HG03558 (cell line): ENCODE data around the gene IGF1R.
A peak's percentile ranks its signal among the peaks of the same experiment; 100 is the strongest.

Source experiments
- ATAC-seq: cut with Tn5 transposase; IDR thresholded peaks from one replicate; pipeline ENCODE4 v1.9.1; 2021; ENCODE audit warnings: moderate number of reproducible peaks; ENCODE audit not compliant: unreplicated experiment; ENCODE audit errors: extremely low read depth

The IGF1R gene

DNA sequence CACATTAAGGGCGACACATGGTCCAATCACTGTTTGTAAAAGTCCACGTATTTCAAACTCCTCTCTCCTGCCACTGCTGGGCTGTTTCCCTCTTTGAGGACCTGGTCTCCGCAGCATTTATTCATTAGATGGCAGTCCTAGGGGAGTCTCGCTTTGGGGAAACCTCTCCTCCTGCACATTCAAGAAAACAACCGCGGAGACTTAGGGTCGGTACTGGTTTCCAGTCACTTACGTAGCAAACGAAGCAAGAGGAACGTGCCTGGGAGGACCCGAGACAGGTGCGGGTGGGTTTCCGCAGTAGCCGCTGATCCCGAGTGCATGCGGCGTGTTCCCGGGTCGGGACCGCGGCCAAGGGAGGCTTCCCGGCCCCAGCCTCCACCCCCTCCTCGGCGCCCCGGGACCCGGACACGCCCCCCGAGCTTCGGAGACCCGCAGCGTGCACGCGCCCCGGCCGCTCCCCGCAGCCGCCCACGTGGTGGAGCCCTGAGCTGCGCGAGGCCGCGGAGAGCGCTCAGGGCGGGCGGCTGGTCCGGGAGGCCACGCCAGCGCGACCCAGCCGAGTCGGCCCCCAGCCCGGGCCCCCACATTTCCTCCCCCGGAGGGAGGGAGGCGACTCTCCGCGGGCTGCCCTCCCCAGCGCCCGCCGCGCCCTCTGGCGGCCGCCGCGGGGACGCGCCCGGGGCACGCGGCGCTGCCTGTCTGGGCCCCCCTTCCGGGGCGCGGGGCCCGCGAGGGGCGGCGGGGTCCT lies 1.1 kb upstream of the IGF1R start:
- no peak for ATAC-seq

DNA sequence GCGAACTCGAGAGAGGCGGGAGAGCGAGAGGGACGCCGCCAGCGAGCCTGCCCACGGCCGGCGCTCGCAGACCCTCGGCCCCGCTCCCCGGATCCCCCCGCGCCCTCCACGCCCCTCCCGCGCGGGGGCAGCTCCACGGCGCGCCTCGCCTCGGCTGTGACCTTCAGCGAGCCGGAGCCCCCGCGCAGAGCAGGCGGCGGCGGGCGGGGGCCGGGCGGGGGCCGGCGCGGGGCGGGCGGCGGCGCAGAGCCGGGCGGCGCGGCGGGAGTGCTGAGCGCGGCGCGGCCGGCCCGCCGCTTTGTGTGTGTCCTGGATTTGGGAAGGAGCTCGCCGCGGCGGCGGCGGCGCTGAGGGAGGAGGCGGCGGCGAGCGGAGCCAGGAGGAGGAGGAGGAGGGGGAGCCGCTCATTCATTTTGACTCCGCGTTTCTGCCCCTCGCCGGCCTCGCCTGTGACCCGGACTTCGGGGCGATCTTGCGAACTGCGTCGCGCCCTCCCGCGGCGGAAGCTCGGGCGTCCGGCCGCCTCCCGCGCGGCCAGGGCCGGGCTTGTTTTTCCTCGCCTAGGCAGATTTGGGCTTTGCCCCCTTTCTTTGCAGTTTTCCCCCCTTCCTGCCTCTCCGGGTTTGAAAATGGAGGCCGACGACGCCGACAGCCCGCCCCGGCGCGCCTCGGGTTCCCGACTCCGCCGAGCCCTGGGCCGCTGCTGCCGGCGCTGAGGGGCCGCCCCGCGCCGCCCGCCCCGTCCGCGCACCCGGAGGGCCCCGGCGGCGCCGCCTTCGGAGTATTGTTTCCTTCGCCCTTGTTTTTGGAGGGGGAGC lies 524 bp downstream of the IGF1R start:
- no peak for ATAC-seq

DNA sequence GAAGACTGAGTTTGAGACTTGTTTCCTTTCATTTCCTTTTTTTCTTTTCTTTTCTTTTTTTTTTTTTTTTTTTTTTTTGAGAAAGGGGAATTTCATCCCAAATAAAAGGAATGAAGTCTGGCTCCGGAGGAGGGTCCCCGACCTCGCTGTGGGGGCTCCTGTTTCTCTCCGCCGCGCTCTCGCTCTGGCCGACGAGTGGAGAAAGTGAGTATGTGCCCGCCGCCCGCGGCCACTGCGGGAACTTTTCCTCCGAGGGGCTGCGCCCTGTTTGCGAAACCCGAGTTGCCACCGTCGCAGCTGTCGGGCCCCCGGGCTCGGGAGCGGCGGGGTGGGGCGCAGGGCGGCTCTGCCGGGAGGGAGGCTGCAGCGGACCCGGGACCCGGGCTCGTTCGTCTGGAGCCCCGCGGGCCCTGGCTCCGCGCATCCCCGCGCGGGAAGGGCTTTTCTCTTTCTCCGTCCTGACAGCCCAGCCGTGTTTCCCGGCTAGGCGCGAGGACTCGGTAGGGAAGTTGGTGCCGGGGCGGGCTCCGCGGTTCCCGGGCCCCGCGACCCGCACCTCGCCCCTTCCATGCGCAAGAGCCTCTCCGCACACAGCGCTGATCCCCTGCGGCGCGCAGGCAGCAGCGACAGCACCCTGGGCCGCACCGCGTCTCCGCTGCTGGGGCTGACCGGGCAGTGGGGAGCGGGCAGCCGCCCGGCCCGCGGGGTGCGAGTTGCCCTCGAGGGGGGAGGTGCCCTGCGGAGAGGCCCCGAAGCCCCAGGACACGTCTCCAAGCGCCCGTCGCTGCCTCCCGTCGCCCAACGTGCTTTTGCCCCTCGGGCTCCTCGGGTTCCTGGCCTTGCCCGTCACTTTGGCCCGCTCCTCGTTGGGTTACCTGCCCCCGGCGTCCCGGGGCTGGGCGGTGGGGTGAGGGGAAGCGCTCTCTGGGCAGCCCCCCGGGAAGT lies 1.4 kb downstream of the IGF1R start:
- no peak for ATAC-seq

- ATAC-seq = no peak
Measured at GRCh38 chr15:98650417-98651035, 2.2 kb downstream of the IGF1R start.

- ATAC-seq = no peak
Measured at GRCh38 chr15:98651036-98651481, 2.7 kb downstream of the IGF1R start.

DNA sequence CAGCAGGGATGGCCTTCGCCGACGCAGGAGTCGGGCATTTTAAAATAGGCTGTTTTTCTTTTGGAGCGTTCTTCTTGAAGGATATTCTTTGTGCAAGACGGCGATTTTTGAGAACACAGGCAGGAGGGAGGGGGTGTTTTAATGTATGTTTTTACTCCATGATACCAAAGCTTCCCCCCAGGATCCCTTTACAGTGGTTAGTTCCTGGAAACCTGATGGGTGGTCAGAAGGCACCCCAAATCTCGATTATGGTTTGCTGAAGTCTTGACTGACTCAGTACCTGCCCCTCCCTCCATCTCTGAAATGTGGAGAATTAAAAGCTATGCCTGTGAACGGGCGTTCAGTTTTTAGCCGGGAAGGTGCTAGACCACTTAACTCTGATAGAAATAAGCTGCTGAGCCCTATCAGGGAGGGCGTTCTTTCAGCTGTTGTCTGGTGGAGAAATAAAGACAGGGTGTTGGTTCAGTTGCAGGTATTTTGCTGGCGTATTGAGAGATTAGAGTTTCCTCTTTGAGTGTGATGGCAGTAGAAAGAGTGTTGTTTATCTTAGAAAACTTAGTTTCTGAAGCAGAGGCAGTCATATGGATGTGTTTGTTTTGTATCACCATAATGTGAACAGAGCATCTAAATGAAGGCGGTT lies 3.4 kb downstream of the IGF1R start:
- ATAC-seq = no peak

DNA sequence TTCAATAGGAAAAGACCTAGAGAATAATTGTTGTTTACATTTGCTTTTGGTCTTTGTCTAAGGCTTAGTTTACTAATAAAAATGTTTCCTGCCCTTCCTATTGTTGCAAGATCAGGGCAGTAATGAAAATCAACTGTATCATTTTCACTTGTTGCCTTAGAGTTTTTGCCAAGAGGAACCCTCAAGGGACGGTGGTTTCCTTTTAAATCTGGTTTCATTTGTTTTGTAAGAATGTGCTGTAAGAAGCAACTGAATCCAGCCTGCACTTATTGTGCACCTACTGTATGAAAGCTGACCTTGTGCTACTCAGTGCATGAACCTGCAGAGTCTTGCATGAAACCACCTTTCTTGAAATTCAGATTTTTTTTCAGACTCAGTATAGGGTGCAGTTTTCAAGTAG lies 5.3 kb downstream of the IGF1R start:
- ATAC-seq = no peak

- ATAC-seq = no peak
Measured at GRCh38 chr15:98654790-98655360, 6.5 kb downstream of the IGF1R start.

GRCh38 chr15:98655732-98656131 lies 7.4 kb downstream of the IGF1R start:
- ATAC-seq = no peak

GRCh38 chr15:98657721-98658120 lies 9.4 kb downstream of the IGF1R start:
- ATAC-seq = no peak

DNA sequence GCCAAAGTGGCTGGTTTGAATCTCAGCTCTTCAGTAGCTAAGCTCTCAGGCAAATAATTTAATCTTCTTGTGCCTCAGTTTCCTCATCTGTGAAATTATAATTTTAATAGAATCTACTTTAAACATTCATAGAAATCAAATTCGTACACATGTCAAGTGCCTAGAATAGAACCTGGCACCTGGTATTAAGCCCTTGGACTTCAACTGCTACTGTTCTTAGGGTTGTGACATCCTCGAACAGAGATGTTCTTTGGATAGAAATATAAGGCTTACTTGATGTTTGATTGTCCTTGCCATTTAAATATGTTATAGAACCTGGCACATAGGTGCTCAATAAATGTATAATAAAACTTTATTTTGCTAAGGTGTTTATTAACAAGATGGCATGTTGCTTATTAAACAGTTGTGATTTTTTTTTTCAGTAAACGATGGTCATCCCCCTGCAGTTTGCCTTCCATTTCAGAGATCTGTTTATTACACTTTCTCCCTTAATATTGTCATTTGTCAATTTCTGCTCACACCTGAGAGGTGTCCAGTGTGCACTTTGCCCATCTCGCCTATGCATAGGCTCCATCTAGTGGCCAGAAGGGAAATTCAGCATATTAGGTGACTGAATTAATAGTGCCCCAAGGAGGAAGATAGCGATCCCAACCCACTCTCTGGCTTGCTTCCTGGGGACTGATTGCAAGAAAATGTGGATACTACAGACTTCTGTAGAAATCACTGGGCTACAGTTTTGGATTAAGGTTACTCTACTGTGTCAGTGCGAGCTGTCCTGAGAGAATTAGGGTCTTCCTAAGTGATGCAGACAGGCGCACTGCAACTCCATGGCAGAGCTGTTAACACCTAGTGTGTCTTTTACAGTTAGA lies 10.7 kb downstream of the IGF1R start:
- peak; percentile 93 for ATAC-seq

DNA sequence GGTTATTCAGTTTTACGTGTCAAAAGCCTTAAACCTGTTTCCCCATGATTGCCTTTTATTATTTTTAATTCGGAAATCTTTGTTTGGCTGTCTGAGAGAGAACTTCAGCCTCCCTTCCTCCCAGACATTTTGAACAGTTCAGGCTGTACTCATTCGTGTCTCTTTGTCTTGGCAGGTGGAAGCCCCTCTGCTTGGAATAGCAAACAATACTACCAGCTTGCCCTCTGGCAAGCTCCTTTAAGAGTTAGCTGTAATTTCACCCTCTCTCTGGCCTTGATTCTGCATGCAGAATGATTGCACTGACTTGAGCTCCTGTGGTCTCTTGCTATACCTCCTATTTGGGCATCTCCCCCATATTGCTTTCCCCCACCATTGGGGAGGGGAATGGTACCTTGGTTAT lies 11.7 kb downstream of the IGF1R start:
- ATAC-seq = no peak

DNA sequence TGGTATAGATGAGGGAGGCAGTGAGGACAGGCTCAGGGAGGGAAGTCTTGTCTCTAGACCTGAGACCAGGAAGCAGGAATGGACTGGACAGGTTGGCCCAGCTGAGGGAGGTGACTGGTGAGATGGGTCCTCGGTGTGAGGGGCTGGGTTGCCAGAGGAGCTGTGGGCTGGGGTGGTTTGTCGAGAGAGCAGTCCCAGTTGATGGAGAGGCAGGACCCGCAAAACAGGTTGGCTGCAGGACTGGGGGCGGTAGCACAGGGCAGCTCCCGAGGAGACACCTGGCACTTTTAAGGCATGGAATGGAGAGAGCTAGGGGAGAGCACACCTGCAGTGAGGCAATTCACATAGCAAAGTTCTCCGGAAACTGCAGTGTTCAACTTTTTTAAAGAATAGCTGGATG lies 14.7 kb downstream of the IGF1R start:
- ATAC-seq = no peak

DNA sequence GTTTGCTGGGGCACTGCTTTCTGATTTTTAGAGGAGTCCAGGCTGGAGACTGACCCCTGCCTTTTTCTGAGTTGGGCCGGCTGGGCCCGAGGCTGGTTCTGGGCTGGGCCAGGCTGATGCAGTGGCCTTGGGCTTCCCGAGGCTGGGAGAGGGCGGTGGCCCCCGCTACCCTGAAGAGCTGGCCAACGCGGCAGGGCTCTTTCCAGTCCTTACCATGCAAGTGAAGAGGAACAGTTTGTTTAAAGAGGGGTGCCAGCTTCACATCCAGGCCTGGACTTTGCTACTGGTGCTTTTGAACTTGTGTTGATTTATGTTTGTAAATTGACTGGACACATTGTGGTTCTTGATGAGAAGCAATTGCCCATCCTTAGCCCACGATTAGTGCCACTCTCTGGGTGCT lies 15.3 kb downstream of the IGF1R start:
- ATAC-seq = no peak

GRCh38 chr15:98666441-98666840 lies 18.1 kb downstream of the IGF1R start:
- no peak for ATAC-seq

DNA sequence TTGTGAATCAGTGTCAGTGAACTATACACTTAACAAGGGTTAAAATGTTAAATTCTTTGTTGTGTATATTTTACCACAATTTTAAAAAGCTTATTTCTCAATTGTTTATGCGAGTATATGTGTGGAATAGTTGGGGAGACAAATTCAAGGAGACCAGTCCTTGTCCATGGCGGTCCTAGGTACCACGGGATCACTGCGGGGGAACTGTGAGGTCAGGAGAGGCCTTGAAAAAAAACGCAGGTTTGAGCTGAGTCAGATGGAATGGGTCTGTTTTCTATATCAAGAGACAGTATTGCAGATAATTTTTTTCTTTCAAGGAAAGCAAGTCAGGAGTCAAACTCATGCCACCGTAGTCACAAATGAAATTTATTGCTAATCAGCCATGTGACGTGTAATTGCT lies 18.5 kb downstream of the IGF1R start:
- no peak for ATAC-seq

- ATAC-seq = no peak
Measured at GRCh38 chr15:98667521-98668179, 19.3 kb downstream of the IGF1R start.
